HG02571 (cell line): ENCODE results near the gene FAM200B.
"Not testable (repeated sequence)": the region's sequence is repeated elsewhere in the genome, so short reads cannot be mapped to it uniquely, and the experiment has no call there.

Experiments
- ATAC-seq: cut with Tn5 transposase; IDR thresholded peaks from one replicate; pipeline ENCODE4 v1.9.1; 2021; ENCODE audit warnings: mild to moderate bottlenecking, moderate library complexity; ENCODE audit not compliant: unreplicated experiment

Gene FAM200B

DNA sequence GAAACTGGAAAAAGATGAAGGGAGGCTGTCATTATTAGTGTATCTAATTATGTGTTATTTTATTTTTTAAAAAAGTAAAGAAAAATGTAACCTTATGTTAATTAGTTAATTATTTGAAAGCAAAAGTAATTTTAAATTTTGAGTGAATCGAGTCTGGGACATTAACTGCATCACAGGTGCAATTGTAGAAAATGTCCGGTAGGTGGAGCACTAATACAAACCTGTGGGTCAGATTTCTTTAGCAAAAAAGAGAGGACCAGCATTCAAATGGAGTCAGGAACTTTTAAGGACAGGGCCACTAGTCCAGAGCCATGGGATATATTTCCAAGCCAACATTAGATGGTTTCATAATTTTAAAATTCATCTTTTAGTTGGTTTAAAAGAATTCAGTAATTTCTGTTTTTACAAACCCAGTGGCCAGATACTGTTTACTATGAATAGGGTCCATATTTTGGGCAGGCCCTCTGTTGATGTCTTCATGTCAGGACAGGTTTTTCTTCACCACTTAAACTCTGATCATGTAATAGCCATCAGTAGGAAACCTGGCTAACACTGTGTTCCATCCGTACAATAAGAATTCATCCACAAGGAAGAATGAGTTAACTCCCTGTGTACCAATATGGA lies 48.4 kb downstream of the FAM200B start:
- no peak for ATAC-seq

DNA sequence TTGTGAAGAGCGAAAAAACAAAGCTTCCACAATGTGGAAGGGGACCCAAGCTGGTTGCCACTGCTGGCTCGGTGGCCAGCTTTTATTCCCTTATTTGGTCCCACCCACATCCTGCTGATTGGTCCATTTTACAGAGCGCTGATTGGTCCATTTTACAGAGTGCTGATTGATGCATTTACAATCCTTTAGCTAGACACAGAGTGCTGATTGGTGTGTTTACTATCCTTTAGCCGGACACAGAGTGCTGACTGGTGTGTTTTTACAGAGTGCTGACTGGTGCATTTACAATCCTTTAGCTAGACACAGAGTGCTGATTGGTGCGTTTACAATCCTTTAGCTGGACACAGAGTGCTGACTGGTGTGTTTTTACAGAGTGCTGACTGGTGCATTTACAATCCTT lies 51.4 kb downstream of the FAM200B start:
- ATAC-seq: not testable (repeated sequence)

DNA sequence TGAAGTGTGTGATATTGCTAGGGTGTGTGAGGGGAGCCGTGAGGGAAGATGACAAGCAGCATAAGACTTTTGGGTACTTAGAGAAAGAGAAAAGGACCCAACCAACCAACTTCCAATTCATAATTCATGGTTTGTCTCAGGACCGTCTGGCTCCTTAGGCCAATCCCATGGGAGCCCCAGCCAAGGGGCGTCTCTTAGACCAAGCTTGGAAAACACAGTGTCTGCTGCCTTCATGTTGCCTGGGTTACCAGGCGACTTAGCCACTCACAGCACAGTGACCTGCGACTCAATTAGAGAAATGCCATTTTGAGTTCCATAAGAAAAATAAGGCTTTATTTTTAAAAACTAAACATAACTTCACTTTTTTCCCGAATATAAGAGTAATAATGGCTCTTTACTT lies 53.9 kb downstream of the FAM200B start:
- no peak for ATAC-seq

DNA sequence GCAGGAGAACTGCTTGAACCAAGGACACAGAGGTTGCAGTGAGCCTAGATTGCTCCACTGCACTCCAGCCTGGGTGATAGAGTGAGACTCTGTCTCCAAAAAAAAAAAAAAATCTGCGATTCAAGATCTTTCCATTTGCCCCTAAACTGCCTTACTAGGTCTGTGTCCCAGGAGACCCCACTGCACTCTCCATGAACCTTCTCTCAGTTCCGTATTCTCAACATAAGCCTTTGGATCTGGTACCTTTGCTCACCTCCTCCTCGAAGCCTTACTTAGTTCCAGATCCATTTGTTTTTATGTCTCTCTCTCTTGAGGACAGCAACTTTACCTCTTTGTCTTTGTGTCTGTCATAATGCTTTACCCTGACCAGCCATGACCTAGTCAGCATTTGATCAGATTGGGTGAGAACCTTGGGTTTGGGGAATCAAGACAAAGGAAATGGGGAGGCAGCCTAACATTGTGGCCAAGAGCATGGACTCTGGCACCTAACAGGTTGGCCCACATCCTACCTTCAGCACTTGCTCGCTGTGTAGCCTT lies 55.0 kb downstream of the FAM200B start:
- ATAC-seq: no peak

DNA sequence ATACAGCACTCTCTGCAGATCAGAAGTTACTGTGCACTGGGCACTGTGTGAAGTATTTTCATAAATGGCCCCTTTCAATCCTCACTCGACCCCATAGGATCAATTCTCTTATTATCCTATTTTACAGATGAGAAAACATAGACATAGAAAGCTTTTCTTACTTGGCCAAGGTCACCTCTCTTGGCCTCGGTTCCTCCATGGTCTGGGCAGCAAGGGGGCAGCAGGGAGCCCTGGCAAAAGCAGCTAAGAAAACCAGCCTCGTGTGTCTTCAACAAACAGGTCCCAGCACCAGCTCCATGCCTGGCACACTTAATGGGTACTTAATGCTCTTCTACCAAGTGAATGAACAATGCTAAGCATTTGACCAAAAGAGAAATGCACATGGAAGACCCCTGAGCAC lies 55.6 kb downstream of the FAM200B start:
- ATAC-seq: no peak

DNA sequence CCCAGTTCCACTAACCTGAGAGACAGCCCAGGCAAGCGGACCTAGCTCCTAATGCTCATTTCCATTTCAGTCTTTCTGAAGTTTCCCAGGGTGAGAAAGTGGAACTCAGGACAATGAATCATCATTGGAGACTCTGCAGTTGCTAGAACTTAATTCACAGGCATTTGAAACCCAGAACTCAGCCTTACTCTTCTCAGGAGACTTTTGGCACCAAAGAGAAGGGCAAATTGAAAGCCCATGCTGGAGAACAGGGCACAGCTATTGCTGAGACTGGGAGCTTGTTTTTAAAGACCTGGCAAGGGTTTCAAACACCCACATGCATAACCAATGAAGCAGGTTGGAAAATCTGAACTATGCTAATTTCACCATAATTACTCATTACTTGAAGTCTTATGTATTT lies 57.2 kb downstream of the FAM200B start:
- no peak for ATAC-seq
